Measurements from ENCODE around the gene CPXCR1.

- TF ChIP-seq CTCF (IDR thresholded peaks at IDR 0.05) (no peak), POLR2A (IDR thresholded peaks at IDR 0.05) (no peak)
Measured at GRCh38 chrX:88789825-88790224, 42.8 kb downstream of the CPXCR1 start.

All from vagina (tissue), 2 donors.